ENCODE results near the gene KCNN4. TPM values are rescaled to one million over a fixed set of nuclear protein-coding genes. Genes with fewer than 3 reads are reported as not detected.

The KCNN4 gene
- total and polyA plus RNA-seq, 2 of the 13 experiments (the other 11 are each of a cell fraction or from before 2014, with no cell fraction given) = 0.13 to 0.25 TPM

- WGBS (ENCODE audit: low lambda C conversion rate) = 32% methylated on average over 3 of the region's 3 CpGs
- BruUV-seq (replicated peaks) = no TSS peak
- FAIRE-seq (no peak), ATAC-seq (no peak), DNase-seq (ENCODE audit: low spot score) (no peak)
- Histone ChIP-seq H4K20me1 (ENCODE audit: insufficient read depth, low read length) (no peaks in the 10 kb centered on the region), H3K9ac (ENCODE audit: insufficient read depth, low read depth, low read length) (no peak overlapping the region), H3K27ac (ENCODE audit: extremely low read length, insufficient read depth, low read length) (no peak overlapping the region), H2AFZ (ENCODE audit: low read length) (no peak overlapping the region), H3K79me2 (ENCODE audit: insufficient read depth, low read length) (no peaks in the 10 kb centered on the region), H3K4me2 (ENCODE audit: low read depth, low read length) (no peak overlapping the region), H3K4me3 (replicated peaks in 1 of 3; ENCODE audit: insufficient read depth in 1 of 3, low read depth in 2 of 3, low read length in 3 of 3) (no peak overlapping the region), H3K4me1 (ENCODE audit: insufficient read depth, low read length) (no peaks in the 10 kb centered on the region; the same call in 1 of the 2 replicates), H3K36me3 (replicated peaks in 1 of 2; ENCODE audit: control insufficient read depth in 1 of 2, insufficient read depth in 2 of 2, low read length in 2 of 2) (no peaks in the 10 kb centered on the region), H3K9me3 (ENCODE audit: low read length) (no peaks in the 10 kb centered on the region), H3K27me3 (ENCODE audit: control insufficient read depth in 1 of 2, insufficient read depth in 2 of 2, low read length in 2 of 2) (no peaks in the 10 kb centered on the region)
- ChIA-PET CTCF (ENCODE audit: low intra/inter-chr PET ratio, low total read pairs) (no interaction called here), POLR2A (no interaction called here)
- intact Hi-C loops (cut with micrococcal nuclease; ENCODE audit: unreplicated experiment) = no loop called here
- in situ Hi-C loops (cut with HindIII; ENCODE audit: extremely low pct_ligation_motif_present, low pct_unique_long_range_greater_than_20kb) = no loop called here
- no peak for TF ChIP-seq ZNF121 (CRISPR knock-in tag; IDR thresholded peaks at IDR 0.05)
- TF ChIP-seq ELF3 (CRISPR knock-in tag; IDR thresholded peaks at IDR 0.05) = 0 out of 2 replicates have a peak, but pooled peaks have one; percentile 39
- no peak for TF ChIP-seq HCFC1 (IDR thresholded peaks at IDR 0.05; ENCODE audit: low read depth, low read length)
- 0 out of 2 replicates have a peak, but pooled peaks have one; percentile 87 for TF ChIP-seq NFKBIZ (CRISPR knock-in tag; IDR thresholded peaks at IDR 0.05)
- no peak for TF ChIP-seq TBX2 (CRISPR knock-in tag; IDR thresholded peaks at IDR 0.05; ENCODE audit: borderline replicate concordance)
- TF ChIP-seq DNMT3B (CRISPR knock-in tag; conservative IDR thresholded peaks at IDR 0.05) = 0 out of 2 replicates have a peak, but pooled peaks have one; percentile 57
- TF ChIP-seq DMTF1 (CRISPR knock-in tag; IDR thresholded peaks at IDR 0.05) = no peak
- TF ChIP-seq CCAR2 (optimal IDR thresholded peaks at IDR 0.05; ENCODE audit: low read depth, low read length) = no peak
- TF ChIP-seq ZNF430 (CRISPR knock-in tag; IDR thresholded peaks at IDR 0.05) = no peak
- 0 out of 2 replicates have a peak, but pooled peaks have one; percentile 44 for TF ChIP-seq KLF6 (CRISPR knock-in tag; IDR thresholded peaks at IDR 0.05)
- peak; percentile 81; the same call in 1 of the 2 replicates for TF ChIP-seq ZBTB25 (CRISPR knock-in tag; IDR thresholded peaks at IDR 0.05)
- 0 out of 2 replicates have a peak, but pooled peaks have one; percentile 29 for TF ChIP-seq NFE2 (CRISPR knock-in tag; IDR thresholded peaks at IDR 0.05)
- 0 out of 2 replicates have a peak, but pooled peaks have one; percentile 56 for TF ChIP-seq ZNF639 (CRISPR knock-in tag; conservative IDR thresholded peaks at IDR 0.05)
- peak; percentile 68; the same call in 1 of the 2 replicates for TF ChIP-seq ZNF3 (CRISPR knock-in tag; IDR thresholded peaks at IDR 0.05)
- TF ChIP-seq ZNF317 (CRISPR knock-in tag; IDR thresholded peaks at IDR 0.05) = 0 out of 2 replicates have a peak, but pooled peaks have one; percentile 43
- no peak for TF ChIP-seq HOMEZ (CRISPR knock-in tag; IDR thresholded peaks at IDR 0.05; ENCODE audit: low read depth)
These were observed 8.3 kb upstream of the KCNN4 start for GRCh38 chr19:43789029-43789428.
